Psoas muscle (tissue), 8 donors: ENCODE measurements around the gene RAB11FIP4. TPM values are rescaled to one million over a fixed set of nuclear protein-coding genes. Genes with fewer than 3 reads are reported as not detected.
A peak's percentile ranks its signal among the peaks of the same experiment; 100 is the strongest.

Experiments used
- ATAC-seq, 4 donors: fragments of 200-7000 bp; cut with Tn5 transposase; one replicate each; pipeline ENCODE4 v1.9.1; 2020; ENCODE audit warnings: moderate library complexity in 3 of 4, mild to moderate bottlenecking in 2 of 4
- DNase-seq, 2 donors: peaks; one replicate each; pipeline ENCODE4 v3.0.0-alpha.2; 2020
- H3K27ac ChIP-seq: fragments of 200-600 bp; one replicate; pipeline ENCODE4 v1.8.0; 2022
- H3K27me3 ChIP-seq, 3 donors: fragments of 200-600 bp in 1 of 3; one replicate each; pipeline versions ENCODE4 v1.6.1 to v1.8.0; 2013 to 2022; ENCODE audit warnings: low read length in 2 of 3, mild to moderate bottlenecking in 2 of 3, moderate library complexity in 1 of 3; ENCODE audit not compliant: insufficient read depth in 3 of 3
- H3K36me3 ChIP-seq, 2 donors: fragments of 200-600 bp in 1 of 2; one replicate each; pipeline versions ENCODE4 v1.6.1 to v1.8.0; 2013 to 2022; ENCODE audit warnings: low read depth in 1 of 2, mild to moderate bottlenecking in 1 of 2, moderate library complexity in 1 of 2; ENCODE audit not compliant: insufficient read depth in 1 of 2
- H3K4me1 ChIP-seq: fragments of 200-600 bp; one replicate; pipeline ENCODE4 v1.8.0; 2022
- H3K4me3 ChIP-seq: fragments of 200-600 bp; one replicate; pipeline ENCODE4 v1.8.0; 2022; ENCODE audit warnings: mild to moderate bottlenecking
- H3K9me3 ChIP-seq: fragments of 200-600 bp; one replicate; pipeline ENCODE4 v1.8.0; 2022
- CTCF ChIP-seq: fragments of 200-600 bp; IDR thresholded peaks from one replicate; pipeline ENCODE4 v1.8.0; 2022; ENCODE audit warnings: antibody characterized with exemption
- WGBS, 3 donors: extraction: QIAGEN DNeasy Blood & Tissue Kit; methylation state at CpG; one replicate each; pipeline versions ENCODE4 v1.1.6 to v1.1.7; 2013; 5-methylcytosine and 5-hydroxymethylcytosine counted together
- intact Hi-C, 2 donors: fragments of 100-400 bp; cut with DNase I; formaldehyde crosslinking; loops; one replicate each; pipeline versions ENCODE4 v1.11.0 to v1.14.2; 2022
- polyA plus RNA-seq, 3 donors: library from polyadenylated mRNA; stranded (reverse); fragments of 200-250 nt; gene quantifications; one replicate each; pipeline ENCODE4 v1.2.3, GENCODE V29; 2013
- total RNA-seq, 4 donors: library from RNA; stranded (reverse); fragmentation: NEBNext Ultra II Directional in 2 of 4; extraction: Animal tissue kit (Norgen Biotek cat#: 25700) in 2 of 4; gene quantifications; one replicate each; pipeline versions ENCODE4 v1.2.1 to v1.2.4, GENCODE V29; 2021 to 2023
- donor health status: healthy with polysubstance abuse.
- donor health status: DM: no; HTN: no; CAD: no; lungs with moderate emphysema.
- donor health status: Bipolar disorder and iron deficiency.
- donor health status: healthy.
- donor health status: DM: yes; HTN: yes; CAD: no.
- donor health status: DM: no; HTN: no; CAD: no.
- donor health status: DM: no; HTN: no; CAD: no.
- donor health status: DM: yes; HTN: yes; CAD: no.

RAB11FIP4 gene
- total and polyA plus RNA-seq, 7 donors, result 0.04 to 1.8 (median 0.41) TPM

DNA sequence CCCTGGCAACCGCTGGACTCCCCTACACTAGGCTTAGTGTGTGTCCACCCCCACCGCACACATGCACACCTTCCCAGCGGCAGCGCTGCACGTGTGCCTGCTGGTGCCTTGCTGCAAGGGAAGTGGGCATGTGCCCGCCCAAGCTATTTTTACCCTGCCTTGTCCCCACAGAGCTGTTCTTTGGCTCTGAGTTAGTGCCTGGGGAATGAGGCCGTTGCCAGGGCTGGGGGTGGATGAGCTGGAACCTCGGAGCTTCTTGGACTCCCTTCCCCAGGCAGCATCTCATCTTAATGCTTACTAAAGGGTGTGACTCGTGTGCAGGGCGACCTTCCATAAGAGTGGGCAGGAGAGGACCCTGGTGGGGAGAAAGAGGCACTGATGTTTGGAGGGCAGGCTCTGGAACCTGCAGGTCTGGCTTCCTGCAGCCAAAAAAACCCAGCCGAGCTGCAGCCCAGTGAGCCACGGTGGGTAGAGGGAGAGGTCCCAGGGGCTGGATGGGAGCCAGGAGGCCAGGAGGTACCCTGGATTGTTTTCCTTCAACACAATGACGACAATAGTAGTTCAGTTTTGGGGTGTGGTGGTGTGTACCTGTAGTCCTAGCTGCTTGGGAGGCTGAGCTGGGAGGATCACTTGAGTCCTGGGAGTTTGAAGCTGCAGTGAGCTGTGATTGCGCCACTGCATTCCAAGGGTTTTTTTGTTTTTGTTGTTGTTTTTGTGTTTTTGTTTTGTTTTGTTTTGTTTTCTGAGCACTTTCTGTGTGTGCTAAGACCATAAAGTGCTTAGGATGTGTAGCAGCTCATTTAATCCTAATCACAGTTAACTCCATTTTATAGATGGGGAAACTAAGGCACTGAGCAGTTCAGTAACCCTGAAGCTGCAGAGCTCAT is 119.1 kb downstream of the RAB11FIP4 start:
- no peak for TF ChIP-seq CTCF
- peak; percentile 87 to 97 (median 94) for ATAC-seq
- H3K36me3 ChIP-seq, result no peaks in the 10 kb centered on the region
- peaks cover 9% of the 10 kb centered on the region for H3K4me1 ChIP-seq
- peak in 1 of 2 donors; percentile 81 for DNase-seq
- intact Hi-C loops, result no loop called here
- H3K9me3 ChIP-seq, result no peaks in the 10 kb centered on the region
- 43 to 65% (median 48%) methylated on average over 14 of the region's 14 CpGs for WGBS, 3 donors
- no peak overlapping the region for H3K27ac ChIP-seq
- no peaks in the 10 kb centered on the region for H3K27me3 ChIP-seq
- no peak overlapping the region for H3K4me3 ChIP-seq

GRCh38 chr17:31511195-31511578 is 119.7 kb downstream of the RAB11FIP4 start:
- Histone ChIP-seq H3K27ac (no peak overlapping the region), H3K9me3 (no peaks in the 10 kb centered on the region), H3K4me1 (peaks cover 9% of the 10 kb centered on the region), H3K27me3 (no peaks in the 10 kb centered on the region), H3K4me3 (no peak overlapping the region), H3K36me3 (no peaks in the 10 kb centered on the region)
- ATAC-seq (peak in 3 of 4 donors; percentile 5 to 35 (median 14)), DNase-seq (no peak)
- no peak for TF ChIP-seq CTCF
- WGBS, 3 donors, result 65 to 69% (median 69%) methylated on average over 9 of the region's 9 CpGs
- intact Hi-C loops, result no loop called here

GRCh38 chr17:31511580-31511979 is 120.1 kb downstream of the RAB11FIP4 start:
- DNase-seq (no peak), ATAC-seq (no peak)
- 88 to 91% (median 90%) methylated on average over 8 to 9 of the region's 9 CpGs for WGBS, 3 donors
- no peak for TF ChIP-seq CTCF
- peaks cover 9% of the 10 kb centered on the region for H3K4me1 ChIP-seq
- H3K27ac ChIP-seq, result no peak overlapping the region
- H3K27me3 ChIP-seq, result no peaks in the 10 kb centered on the region
- H3K4me3 ChIP-seq, result no peak overlapping the region
- H3K9me3 ChIP-seq, result no peaks in the 10 kb centered on the region
- intact Hi-C loops, result no loop called here
- H3K36me3 ChIP-seq, result no peaks in the 10 kb centered on the region

DNA sequence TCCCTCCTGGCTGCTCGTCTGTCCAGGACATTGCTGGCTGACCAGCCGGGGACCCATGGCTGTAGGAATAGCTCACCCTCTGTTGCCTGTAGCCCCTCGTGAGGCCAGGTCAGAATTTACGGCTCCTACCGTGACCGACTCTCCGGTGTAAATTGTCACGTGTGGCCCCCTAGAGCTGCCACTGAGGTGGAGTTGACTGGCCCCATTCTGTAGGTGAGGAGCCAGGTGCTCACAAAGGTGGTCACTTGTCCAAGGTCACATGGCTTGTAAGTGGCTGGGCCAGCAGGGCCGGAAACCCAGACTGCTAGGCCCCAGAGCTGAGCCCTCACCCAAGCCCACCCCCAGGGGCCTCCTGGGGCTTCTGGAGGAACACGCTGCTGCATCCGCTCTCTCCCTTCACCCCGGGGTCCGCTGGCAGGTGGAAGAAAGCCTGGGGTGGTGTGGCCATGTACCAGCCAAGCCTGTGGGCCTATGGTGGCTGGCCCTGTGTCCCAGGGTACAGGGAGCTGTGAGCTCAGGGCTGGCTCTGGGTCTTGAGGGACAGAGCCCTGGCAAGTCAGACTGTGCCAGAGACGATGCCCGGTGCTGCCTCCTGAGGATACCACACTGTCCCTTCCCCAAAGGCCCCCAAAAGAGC is 120.7 kb downstream of the RAB11FIP4 start:
- Histone ChIP-seq H3K27ac (no peak overlapping the region), H3K36me3 (no peaks in the 10 kb centered on the region), H3K27me3 (no peaks in the 10 kb centered on the region), H3K4me1 (peaks cover 9% of the 10 kb centered on the region), H3K9me3 (no peaks in the 10 kb centered on the region), H3K4me3 (no peak overlapping the region)
- intact Hi-C loops, result no loop called here
- WGBS, 3 donors, result 89 to 94% (median 92%) methylated on average over 15 of the region's 15 CpGs
- ATAC-seq (no peak), DNase-seq (no peak)
- no peak for TF ChIP-seq CTCF
